Gastroesophageal sphincter (tissue), 3 donors: ENCODE results near the gene ATP6V1D.

ENCODE experiments used
- POLR2A ChIP-seq, 2 donors: fragments of 450-650 bp; IDR thresholded peaks; one replicate each; pipeline ENCODE4 v1.6.1; 2017; ENCODE audit warnings: antibody characterized with exemption in 2 of 2, mild to moderate bottlenecking in 2 of 2, moderate library complexity in 1 of 2
- POLR2AphosphoS5 ChIP-seq: sonication (generic); formaldehyde crosslinking; IDR thresholded peaks from one replicate; pipeline ENCODE4 v1.6.1; 2017; ENCODE audit warnings: antibody characterized with exemption
- TF ChIP-seq, protein P1 (sequence below), 4 experiments: fragments of 200-600 bp in 2 of 4; fragments of 450-650 bp in 2 of 4; sonication (generic) in 1 of 4; IDR thresholded peaks; one replicate each; pipeline ENCODE4 v1.5.1; 2017 to 2019; ENCODE audit warnings: antibody characterized with exemption in 4 of 4, mild to moderate bottlenecking in 2 of 4, moderate library complexity in 2 of 4

DNA sequence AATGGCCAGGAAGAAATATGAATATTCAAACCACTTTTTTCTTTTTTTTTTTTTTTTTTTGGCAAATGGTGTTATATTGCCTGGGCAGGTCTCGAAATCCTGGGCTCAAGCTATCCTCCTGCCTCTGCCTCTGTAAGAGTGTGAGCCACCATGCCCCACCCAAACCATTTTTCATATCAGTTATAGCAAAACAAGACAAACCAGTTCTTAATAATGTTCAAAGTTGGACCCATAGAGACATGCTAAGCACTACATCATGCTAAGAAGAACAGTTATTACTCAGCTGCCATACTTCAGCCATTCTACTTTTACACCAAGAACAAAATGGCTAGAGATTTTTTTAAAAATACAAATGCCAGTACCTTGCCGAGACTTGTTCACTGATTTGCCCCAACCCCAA, 26.0 kb upstream of the ATP6V1D start:
- TF ChIP-seq, protein P1, sequence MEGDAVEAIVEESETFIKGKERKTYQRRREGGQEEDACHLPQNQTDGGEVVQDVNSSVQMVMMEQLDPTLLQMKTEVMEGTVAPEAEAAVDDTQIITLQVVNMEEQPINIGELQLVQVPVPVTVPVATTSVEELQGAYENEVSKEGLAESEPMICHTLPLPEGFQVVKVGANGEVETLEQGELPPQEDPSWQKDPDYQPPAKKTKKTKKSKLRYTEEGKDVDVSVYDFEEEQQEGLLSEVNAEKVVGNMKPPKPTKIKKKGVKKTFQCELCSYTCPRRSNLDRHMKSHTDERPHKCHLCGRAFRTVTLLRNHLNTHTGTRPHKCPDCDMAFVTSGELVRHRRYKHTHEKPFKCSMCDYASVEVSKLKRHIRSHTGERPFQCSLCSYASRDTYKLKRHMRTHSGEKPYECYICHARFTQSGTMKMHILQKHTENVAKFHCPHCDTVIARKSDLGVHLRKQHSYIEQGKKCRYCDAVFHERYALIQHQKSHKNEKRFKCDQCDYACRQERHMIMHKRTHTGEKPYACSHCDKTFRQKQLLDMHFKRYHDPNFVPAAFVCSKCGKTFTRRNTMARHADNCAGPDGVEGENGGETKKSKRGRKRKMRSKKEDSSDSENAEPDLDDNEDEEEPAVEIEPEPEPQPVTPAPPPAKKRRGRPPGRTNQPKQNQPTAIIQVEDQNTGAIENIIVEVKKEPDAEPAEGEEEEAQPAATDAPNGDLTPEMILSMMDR (IDR thresholded peaks at IDR 0.05): no peak
- TF ChIP-seq POLR2AphosphoS5 (no peak), POLR2A (IDR thresholded peaks at IDR 0.05) (no peak)
